ENCODE results near the gene INHBB.

- TF ChIP-seq POLR2A (IDR thresholded peaks at IDR 0.05), result no peak
- TF ChIP-seq CTCF (IDR thresholded peaks at IDR 0.05), result no peak
These were observed 9.2 kb upstream of the INHBB start for GRCh38 chr2:120336749-120337148.

Measured in heart left ventricle (tissue), 13 donors.